ENCODE data around the gene GRHL3.

Gene GRHL3

GRCh38 chr1:24373044-24373443 lies 53.9 kb downstream of the GRHL3 start:
- DNase-seq (ENCODE audit: low read depth in 2 of 2): no peak

- no peak for DNase-seq (ENCODE audit: low read depth in 2 of 2)
Measured at GRCh38 chr1:24373710-24374109, 54.6 kb downstream of the GRHL3 start.

GRCh38 chr1:24374891-24375786 lies 56.0 kb downstream of the GRHL3 start:
- DNase-seq (ENCODE audit: low read depth in 2 of 2): no peak

GRCh38 chr1:24379733-24380315 lies 60.7 kb downstream of the GRHL3 start:
- no peak for DNase-seq (ENCODE audit: low read depth in 2 of 2)

- DNase-seq (ENCODE audit: low read depth in 2 of 2): no peak
Measured at GRCh38 chr1:24380508-24380907, 61.4 kb downstream of the GRHL3 start.

- no peak for DNase-seq (ENCODE audit: low read depth in 2 of 2)
Measured at GRCh38 chr1:24381256-24381655, 62.1 kb downstream of the GRHL3 start.

GRCh38 chr1:24382165-24382577 lies 63.0 kb downstream of the GRHL3 start:
- no peak for DNase-seq (ENCODE audit: low read depth in 2 of 2)

- no peak for DNase-seq (ENCODE audit: low read depth in 2 of 2)
Measured at GRCh38 chr1:24383381-24383940, 64.3 kb downstream of the GRHL3 start.

- no peak for DNase-seq (ENCODE audit: low read depth in 2 of 2)
Measured at GRCh38 chr1:24384251-24385090, 65.3 kb downstream of the GRHL3 start.

GRCh38 chr1:24385160-24385940 lies 66.2 kb downstream of the GRHL3 start:
- no peak for DNase-seq (ENCODE audit: low read depth in 2 of 2)

- DNase-seq (ENCODE audit: low read depth in 2 of 2): no peak
Measured at GRCh38 chr1:24386241-24386640, 67.1 kb downstream of the GRHL3 start.

- no peak for DNase-seq (ENCODE audit: low read depth in 2 of 2)
Measured at GRCh38 chr1:24386931-24387330, 67.8 kb downstream of the GRHL3 start.

GRCh38 chr1:24387636-24388175 lies 68.5 kb downstream of the GRHL3 start:
- DNase-seq (ENCODE audit: low read depth in 2 of 2): no peak

GRCh38 chr1:24388331-24388885 lies 69.3 kb downstream of the GRHL3 start:
- no peak for DNase-seq (ENCODE audit: low read depth in 2 of 2)

- DNase-seq (ENCODE audit: low read depth in 2 of 2): no peak
Measured at GRCh38 chr1:24389231-24389678, 70.1 kb downstream of the GRHL3 start.

- DNase-seq (ENCODE audit: low read depth in 2 of 2): peak; percentile 40 to 48
Measured at GRCh38 chr1:24390924-24391782, 72.0 kb downstream of the GRHL3 start.

GRCh38 chr1:24391882-24392603 lies 72.9 kb downstream of the GRHL3 start:
- DNase-seq (ENCODE audit: low read depth in 2 of 2): peak in 1 of 2 donors; percentile 30

- no peak for DNase-seq (ENCODE audit: low read depth in 2 of 2)
Measured at GRCh38 chr1:24392604-24392946, 73.4 kb downstream of the GRHL3 start.

Data from stimulated activated CD8-positive, alpha-beta memory T cell treated with anti-CD3 and anti-CD28 coated beads, Interleukin-7, amount 100 ng/mL, for 1 hour (primary cell).